GM12878 (cell line): ENCODE measurements around the gene KDM4C.

Source experiments
- CTCF ChIP-seq, 3 experiments: IDR thresholded peaks in 2 of 3; conservative IDR thresholded peaks in 1 of 3; 2 replicates each; pipeline ENCODE4 v1.5.1; 2011; ENCODE audit warnings: low read depth in 3 of 3, low read length in 3 of 3, mild to moderate bottlenecking in 3 of 3, control low read depth in 2 of 3, moderate library complexity in 2 of 3, inconsistent platforms in 1 of 3, mixed read lengths in 1 of 3; ENCODE audit not compliant: control insufficient read depth in 2 of 3, insufficient read depth in 1 of 3; ENCODE audit errors: extremely low read depth in 1 of 3
- EGR1 ChIP-seq, 2 experiments: IDR thresholded peaks; 1 replicate in 1 of 2; 2 replicates in 1 of 2; pipeline ENCODE4 v1.6.1; 2011 to 2012; ENCODE audit warnings: low read depth in 2 of 2, low read length in 2 of 2, borderline replicate concordance in 1 of 2, mild to moderate bottlenecking in 1 of 2, moderate library complexity in 1 of 2
- EP300 ChIP-seq, 2 experiments: fragments of 150-350 bp in 1 of 2; IDR thresholded peaks; 2 replicates each; pipeline ENCODE4 v1.6.1; 2011 to 2012; ENCODE audit warnings: low read depth in 2 of 2, low read length in 2 of 2, borderline replicate concordance in 1 of 2, improper control_type of control experiment in 1 of 2, inconsistent platforms in 1 of 2; ENCODE audit not compliant: control insufficient read depth in 1 of 2
- EZH2 ChIP-seq: IDR thresholded peaks from 2 replicates; pipeline ENCODE4 v1.6.1; 2012; ENCODE audit warnings: low read depth, mild to moderate bottlenecking, control low read depth, inconsistent platforms, low read length, borderline replicate concordance; ENCODE audit not compliant: control insufficient read depth
- HDAC6 ChIP-seq: fragments of 200-600 bp; sonication (generic); IDR thresholded peaks from one replicate; pipeline ENCODE4 v1.8.0; 2017; ENCODE audit warnings: antibody characterized with exemption; ENCODE audit not compliant: unreplicated experiment
- RFX5 ChIP-seq: IDR thresholded peaks from 2 replicates; pipeline ENCODE4 v1.6.1; 2011; ENCODE audit warnings: low read depth, low read length, improper control_type of control experiment
- SPI1 ChIP-seq: IDR thresholded peaks from 2 replicates; pipeline ENCODE4 v1.6.1; 2011; ENCODE audit warnings: low read depth, mild to moderate bottlenecking, low read length, moderate library complexity, borderline replicate concordance; ENCODE audit not compliant: insufficient read depth
- SREBF1 ChIP-seq: IDR thresholded peaks from 2 replicates; pipeline ENCODE4 v1.6.1; 2012; ENCODE audit warnings: mild to moderate bottlenecking, low read length
- TF ChIP-seq, protein P1 (sequence below): IDR thresholded peaks from 2 replicates; pipeline ENCODE4 v1.6.1; 2012; ENCODE audit warnings: mild to moderate bottlenecking, low read depth, low read length

DNA sequence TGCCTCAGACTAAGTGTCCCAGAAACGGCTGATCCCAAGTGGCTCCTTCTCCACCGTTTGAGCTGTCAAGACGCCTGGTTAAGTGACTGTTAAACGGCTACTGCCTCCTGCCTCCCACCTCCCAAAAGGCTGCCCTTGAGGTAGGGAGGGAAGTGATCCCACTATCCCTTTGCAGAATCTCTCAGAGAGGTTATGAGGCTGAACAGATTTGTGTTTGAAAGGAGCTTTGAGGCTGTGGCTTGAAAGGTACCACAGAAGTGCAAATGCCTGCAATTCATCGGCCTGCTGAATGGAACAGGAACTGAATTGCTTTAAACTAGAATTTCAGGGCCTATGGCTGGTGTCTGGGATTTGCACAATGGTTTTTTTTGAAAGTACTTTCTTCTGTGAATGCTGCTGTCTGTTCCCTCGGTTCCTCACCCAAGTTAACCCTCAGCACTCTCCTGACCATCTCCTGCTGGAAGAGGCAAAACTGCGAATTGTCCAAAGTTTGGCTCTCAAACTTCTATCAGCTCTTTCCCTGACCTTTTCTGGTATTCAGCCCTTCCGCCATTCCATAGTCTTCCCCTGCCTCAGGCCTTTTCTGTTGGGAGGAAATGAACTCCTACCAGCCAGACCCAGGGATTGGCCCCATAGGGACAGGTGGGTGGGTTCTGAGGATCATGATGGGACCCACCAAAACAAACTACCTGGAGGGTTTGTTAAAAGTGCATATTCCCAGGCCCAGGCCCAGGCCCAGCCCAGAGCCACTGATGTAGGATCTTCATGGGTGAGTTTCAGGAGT, 453.3 kb downstream of the KDM4C start:
- TF ChIP-seq SPI1 (no peak), HDAC6 (no peak), RFX5 (no peak), EZH2 (no peak), EP300 (IDR thresholded peaks at IDR 0.05; ENCODE audit: borderline replicate concordance in 1 of 2, control insufficient read depth in 1 of 2, low read depth in 2 of 2, low read length in 2 of 2) (no peak), EGR1 (IDR thresholded peaks at IDR 0.05; ENCODE audit: borderline replicate concordance in 1 of 2, low read depth in 2 of 2, low read length in 2 of 2) (no peak), SREBF1 (no peak), CTCF (IDR thresholded peaks at IDR 0.05 in 2 of 3, conservative IDR thresholded peaks at IDR 0.05 in 1 of 3; ENCODE audit: control insufficient read depth in 2 of 3, extremely low read depth in 1 of 3, insufficient read depth in 1 of 3, low read depth in 3 of 3, low read length in 3 of 3) (no peak)
- TF ChIP-seq, protein P1, sequence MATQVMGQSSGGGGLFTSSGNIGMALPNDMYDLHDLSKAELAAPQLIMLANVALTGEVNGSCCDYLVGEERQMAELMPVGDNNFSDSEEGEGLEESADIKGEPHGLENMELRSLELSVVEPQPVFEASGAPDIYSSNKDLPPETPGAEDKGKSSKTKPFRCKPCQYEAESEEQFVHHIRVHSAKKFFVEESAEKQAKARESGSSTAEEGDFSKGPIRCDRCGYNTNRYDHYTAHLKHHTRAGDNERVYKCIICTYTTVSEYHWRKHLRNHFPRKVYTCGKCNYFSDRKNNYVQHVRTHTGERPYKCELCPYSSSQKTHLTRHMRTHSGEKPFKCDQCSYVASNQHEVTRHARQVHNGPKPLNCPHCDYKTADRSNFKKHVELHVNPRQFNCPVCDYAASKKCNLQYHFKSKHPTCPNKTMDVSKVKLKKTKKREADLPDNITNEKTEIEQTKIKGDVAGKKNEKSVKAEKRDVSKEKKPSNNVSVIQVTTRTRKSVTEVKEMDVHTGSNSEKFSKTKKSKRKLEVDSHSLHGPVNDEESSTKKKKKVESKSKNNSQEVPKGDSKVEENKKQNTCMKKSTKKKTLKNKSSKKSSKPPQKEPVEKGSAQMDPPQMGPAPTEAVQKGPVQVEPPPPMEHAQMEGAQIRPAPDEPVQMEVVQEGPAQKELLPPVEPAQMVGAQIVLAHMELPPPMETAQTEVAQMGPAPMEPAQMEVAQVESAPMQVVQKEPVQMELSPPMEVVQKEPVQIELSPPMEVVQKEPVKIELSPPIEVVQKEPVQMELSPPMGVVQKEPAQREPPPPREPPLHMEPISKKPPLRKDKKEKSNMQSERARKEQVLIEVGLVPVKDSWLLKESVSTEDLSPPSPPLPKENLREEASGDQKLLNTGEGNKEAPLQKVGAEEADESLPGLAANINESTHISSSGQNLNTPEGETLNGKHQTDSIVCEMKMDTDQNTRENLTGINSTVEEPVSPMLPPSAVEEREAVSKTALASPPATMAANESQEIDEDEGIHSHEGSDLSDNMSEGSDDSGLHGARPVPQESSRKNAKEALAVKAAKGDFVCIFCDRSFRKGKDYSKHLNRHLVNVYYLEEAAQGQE: no peak
